HS-27A (cell line): ENCODE data around the gene USP53.
"Not testable (repeated sequence)": the region's sequence is repeated elsewhere in the genome, so short reads cannot be mapped to it uniquely, and the experiment has no call there.

Source experiments
- DNase-seq: peaks from one replicate; pipeline ENCODE4 v3.0.0-alpha.2; 2012; ENCODE audit warnings: low read depth, missing footprints

USP53 gene

GRCh38 chr4:119212234-119212963, at the start of gene USP53:
TSS of gene USP53 (plus strand) at chr4:119212713. CDS start at chr4:119239760, 27,047 bp downstream.
- peak; percentile 90 for DNase-seq

GRCh38 chr4:119165767-119166166, 46.7 kb upstream of the USP53 start:
- DNase-seq = no peak

DNA sequence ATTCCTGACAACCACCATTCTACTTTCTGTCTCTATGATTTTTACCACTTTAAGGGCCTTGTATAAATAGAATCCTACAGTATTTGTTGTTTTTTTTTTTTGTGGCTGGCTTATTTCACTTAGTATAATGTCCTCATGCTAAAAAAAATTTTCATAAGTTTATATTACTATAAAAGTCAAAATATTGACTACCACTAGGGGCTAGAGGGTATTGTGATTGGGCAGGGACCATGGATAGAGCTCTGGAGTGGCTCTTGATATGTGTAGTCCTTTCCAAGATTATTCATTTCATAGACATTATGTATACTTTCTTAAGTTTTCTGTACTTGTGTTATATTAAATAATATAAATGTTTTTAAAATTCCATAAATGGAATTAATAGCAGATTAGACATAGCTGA, 42.3 kb upstream of the USP53 start:
- no peak for DNase-seq

DNA sequence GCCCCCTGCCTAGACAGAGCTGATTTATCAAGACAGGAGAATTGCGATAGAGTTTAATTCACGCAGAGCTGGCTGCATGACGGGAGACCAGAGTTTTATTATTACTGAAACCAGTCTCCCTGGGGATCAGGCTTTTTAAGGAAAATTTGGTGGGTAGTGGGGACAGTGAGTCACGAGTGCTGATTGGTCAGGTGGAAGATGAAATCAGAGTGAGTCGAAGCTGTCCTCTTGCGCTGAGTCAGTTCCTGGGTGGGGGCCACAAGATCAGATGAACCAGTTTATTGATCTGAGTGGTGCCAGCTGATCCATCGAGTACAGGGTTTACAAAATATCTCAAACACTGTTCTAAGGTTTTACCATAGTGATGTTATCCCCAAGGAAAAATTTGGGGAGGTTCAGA, 40.3 kb upstream of the USP53 start:
- DNase-seq = no peak

GRCh38 chr4:119173729-119174361, 38.7 kb upstream of the USP53 start:
- not testable (repeated sequence) for DNase-seq

- DNase-seq = no peak
These were observed 33.5 kb upstream of the USP53 start for GRCh38 chr4:119179011-119179410.

DNA sequence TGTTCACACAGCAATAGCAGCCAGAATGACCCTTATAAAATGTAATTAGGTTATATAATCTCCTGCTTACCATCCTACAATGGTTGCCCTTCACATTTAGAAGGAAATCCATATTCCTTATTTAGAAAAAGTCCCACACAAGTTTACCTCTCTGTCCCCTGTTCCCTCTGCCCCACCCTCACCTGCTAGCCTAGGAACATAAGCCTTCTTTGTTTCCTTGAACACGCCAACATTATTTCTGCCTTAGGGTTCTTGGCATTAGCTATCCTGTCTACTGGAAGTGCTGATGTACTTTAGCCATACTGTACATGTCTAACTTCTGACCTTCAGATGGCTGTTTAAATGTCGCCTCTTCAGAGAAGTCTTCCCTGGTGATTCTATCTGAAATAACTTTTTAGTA, 28.4 kb upstream of the USP53 start:
- no peak for DNase-seq

DNA sequence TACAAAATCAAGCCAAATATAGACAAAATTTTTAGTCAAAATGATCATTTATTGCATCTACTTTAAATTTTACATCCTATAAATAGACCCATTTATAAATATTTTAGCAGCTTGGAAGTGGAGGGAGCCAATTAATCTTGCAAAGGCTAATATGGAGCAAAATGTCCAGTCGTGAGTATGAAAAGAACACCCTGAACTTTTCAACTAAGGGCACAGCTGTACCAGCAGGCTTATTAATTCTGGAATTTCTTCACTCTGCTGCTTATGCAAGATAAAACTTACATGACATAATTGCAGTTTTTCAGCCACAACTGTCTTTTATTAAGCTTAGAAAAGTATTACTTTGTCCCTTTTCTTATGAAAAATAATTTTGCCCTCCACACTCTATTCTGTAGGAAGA, 22.9 kb upstream of the USP53 start:
- DNase-seq = no peak

- DNase-seq = no peak
These were observed 22.2 kb upstream of the USP53 start for GRCh38 chr4:119190354-119190753.

- no peak for DNase-seq
These were observed 21.0 kb upstream of the USP53 start for GRCh38 chr4:119191505-119191904.

DNA sequence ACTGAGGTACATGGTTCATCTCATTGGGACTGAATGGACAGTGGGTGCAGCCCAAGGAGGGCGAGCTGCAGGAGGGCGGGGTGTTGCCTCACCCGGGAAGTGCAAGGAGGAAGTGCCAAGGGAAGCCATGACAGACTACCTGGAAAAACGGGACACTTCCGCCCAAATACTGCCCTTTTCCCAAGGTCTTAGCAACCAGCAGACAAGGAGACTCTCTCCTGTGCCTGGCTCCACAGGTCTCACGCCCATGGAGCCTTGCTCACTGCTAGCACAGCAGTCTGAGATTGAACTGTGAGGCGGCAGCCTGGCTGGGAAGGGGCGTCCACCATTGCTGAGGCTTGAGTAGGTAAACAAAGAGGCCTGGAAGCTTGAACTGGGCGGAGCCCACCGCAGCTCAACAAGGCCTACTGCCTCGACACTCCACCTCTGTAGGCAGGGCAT, 14.7 kb upstream of the USP53 start:
- DNase-seq = no peak

GRCh38 chr4:119204916-119205315, 7.6 kb upstream of the USP53 start:
- DNase-seq = no peak

- DNase-seq = no peak
These were observed 6.8 kb upstream of the USP53 start for GRCh38 chr4:119205690-119206089.

DNA sequence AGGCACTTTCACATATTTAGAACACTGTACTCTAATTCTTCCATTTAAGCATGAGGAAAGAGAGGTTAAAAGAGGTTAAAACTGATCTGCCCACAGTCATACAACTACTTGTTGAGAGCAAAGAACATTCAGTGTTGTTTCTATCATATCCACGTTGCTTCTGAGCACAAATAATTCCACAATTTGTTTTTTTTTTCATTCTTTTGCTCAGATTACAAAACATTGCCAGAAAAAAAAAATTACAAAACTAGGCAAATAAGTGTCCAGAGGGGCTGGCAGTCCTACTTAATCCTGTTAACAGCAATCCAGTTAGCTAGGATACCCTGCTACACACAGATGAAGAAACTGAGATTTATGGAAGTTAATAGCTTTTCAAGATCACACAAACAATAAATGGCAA, 6.3 kb upstream of the USP53 start:
- DNase-seq = no peak

GRCh38 chr4:119207051-119207450, 5.5 kb upstream of the USP53 start:
- no peak for DNase-seq

DNA sequence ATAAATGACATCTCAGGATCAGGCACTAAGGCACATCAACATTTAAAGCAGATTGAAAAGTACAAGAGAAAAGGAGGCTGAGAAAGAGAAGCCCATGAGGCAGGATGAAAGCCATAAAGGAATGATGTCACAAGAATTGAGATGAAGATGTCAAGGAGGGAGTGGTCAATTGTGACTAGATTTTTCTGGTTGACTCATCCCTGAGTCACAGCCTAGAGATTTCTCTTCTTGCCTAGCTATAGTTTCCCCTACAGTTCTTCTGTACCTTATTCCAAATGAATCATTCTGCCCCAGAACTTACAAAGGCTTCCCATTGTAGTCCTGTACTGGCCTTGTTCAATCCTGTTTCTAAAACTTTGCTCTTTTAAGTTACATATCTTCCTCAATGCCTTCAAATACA, 3.4 kb upstream of the USP53 start:
- peak; percentile 79 for DNase-seq

DNA sequence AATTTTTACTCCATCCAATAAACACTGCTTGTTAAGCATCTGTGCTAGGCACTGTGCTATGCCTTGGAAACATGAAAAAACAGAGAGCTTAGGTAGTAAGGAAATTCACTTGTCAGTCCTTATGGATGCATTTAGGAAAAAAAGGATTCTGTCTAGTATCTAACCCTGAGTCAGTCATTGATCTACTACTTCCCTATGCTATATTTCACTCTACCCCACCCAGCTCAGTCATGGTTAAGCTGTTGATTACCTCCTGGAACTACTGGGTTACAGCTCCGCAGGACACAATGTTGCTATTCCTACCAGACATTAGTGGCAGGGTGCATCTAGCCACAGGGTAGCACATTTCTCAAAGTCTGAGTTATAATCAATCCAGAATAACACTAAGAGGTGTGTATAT, 2.9 kb upstream of the USP53 start:
- DNase-seq = no peak

DNA sequence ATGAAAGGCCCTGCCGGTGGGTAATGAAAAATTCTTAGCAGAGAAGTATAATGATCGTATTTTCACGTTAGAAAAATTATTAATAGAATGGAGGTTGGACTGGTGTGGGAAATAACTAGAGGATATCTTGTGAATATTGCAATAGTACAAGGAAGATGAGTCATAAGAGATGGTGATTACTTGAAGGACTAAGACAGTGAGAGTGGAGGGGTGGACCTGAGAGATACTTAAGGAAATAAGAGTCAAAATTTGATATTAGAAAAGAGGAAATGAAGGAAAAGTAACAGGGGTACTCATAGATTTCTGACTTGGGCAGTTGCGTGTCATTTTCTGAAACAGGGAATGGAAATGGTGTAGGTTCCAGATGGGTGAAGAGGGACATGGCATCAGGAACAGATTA, 1.7 kb upstream of the USP53 start:
- no peak for DNase-seq

DNA sequence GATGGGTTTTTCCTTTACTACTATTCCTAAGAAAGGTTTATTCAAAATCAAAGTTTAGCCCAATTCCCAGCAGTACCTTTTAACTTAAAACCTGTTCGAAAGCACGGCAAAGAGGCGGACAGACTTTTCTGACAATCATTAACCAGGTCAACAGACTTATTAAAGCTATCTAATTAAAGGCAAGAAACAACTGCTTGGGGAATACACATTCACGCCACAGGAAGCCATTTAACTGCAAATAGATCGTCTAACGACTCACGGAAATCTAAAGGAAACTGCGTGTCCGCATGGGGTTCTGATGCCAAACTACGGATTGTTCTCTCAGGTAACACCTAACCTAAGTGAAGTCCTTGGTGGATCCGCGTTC, 663 bp upstream of the USP53 start:
- no peak for DNase-seq

GRCh38 chr4:119212964-119213606, 572 bp downstream of the USP53 start:
- peak; percentile 63 for DNase-seq

- DNase-seq = no peak
These were observed 5.6 kb downstream of the USP53 start for GRCh38 chr4:119218093-119218492.

DNA sequence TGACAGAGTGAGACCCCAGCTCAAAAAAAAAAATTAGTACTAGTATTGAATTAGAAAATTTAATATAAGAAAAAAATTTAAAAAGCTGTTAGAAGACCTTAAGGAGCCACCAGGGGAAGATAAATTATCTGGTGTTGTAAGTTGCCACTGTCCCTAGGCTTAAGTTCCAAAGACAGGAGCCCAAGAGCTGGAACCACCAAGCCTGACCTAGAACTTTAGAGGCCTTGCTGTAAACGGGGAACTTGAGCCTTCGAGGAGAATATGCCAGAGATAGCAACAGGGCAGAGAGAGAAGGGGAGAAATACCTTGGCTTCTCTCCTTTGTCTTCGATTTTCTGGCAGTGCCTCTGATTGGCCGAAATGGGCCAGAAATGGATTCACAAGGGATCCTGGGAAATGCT, 8.9 kb downstream of the USP53 start:
- no peak for DNase-seq

DNA sequence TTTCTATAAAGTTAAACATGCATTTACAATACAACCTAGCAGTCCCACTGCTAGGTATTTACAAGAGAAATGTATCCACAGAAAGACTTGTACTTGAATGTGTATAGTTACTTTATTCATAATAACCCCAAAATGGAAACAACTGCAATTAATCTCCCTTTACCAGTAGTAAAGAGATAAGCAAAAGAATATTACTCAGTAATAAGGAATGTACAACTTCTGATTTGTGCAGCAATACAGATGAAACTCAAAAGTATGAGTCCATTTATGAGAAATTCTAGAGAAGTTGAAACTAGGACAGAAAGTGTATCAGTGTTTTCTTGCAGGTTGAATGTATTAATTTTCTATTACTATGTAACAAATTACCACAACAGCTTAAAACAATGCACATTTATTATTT, 15.2 kb downstream of the USP53 start:
- DNase-seq = no peak
